Muscle layer of colon (tissue), 2 donors: ENCODE measurements around the gene TATDN3.

Experiments used
- H3K27ac ChIP-seq: one replicate; pipeline ENCODE4 v1.7.0; 2013; ENCODE audit warnings: low read depth, mild to moderate bottlenecking, low read length, moderate library complexity
- H3K27me3 ChIP-seq, 2 donors: one replicate each; pipeline ENCODE4 v1.7.0; 2013; ENCODE audit warnings: low read length in 2 of 2, mild to moderate bottlenecking in 2 of 2; ENCODE audit not compliant: insufficient read depth in 2 of 2, control insufficient read depth in 1 of 2
- H3K36me3 ChIP-seq: one replicate; pipeline ENCODE4 v1.7.0; 2013; ENCODE audit warnings: mild to moderate bottlenecking, low read length; ENCODE audit not compliant: insufficient read depth
- H3K4me1 ChIP-seq: one replicate; pipeline ENCODE4 v1.7.0; 2013; ENCODE audit warnings: mild to moderate bottlenecking, low read length; ENCODE audit not compliant: insufficient read depth
- H3K4me3 ChIP-seq, 2 donors: one replicate each; pipeline ENCODE4 v1.7.0; 2013; ENCODE audit warnings: low read length in 2 of 2, low read depth in 1 of 2, mild to moderate bottlenecking in 1 of 2, moderate library complexity in 1 of 2
- H3K9ac ChIP-seq: one replicate; pipeline ENCODE4 v1.7.0; 2013; ENCODE audit warnings: low read length
- H3K9me3 ChIP-seq: one replicate; pipeline ENCODE4 v1.7.0; 2013; ENCODE audit warnings: mild to moderate bottlenecking, low read length
- donor health status: abdominal sarcoma.
- donor health status: Adenocarcinoma of cecum.

The TATDN3 gene

GRCh38 chr1:212791676-212792395 is at the start of gene TATDN3, which contains the start of gene NSL1:
TATDN3 (plus strand) TSS chr1:212791894; CDS start chr1:212791922, 28 bp downstream.
NSL1 (minus strand) TSS chr1:212791777; CDS start chr1:212791763, 14 bp downstream.
- peak within 1 kb of the TSS; percentile 94 to 100 for H3K4me3 ChIP-seq
- H3K27ac ChIP-seq: peak within 1 kb of the TSS; percentile 100
- no peaks in the 10 kb centered on the region for H3K27me3 ChIP-seq
- H3K9me3 ChIP-seq: no peaks in the 10 kb centered on the region
- H3K36me3 ChIP-seq: peaks cover 2% of the 10 kb centered on the region
- H3K4me1 ChIP-seq: peaks cover 5% of the 10 kb centered on the region
- H3K9ac ChIP-seq: peak within 1 kb of the TSS; percentile 98

GRCh38 chr1:212743901-212744475 is 47.7 kb upstream of the TATDN3 start:
- no peaks in the 10 kb centered on the region for H3K9me3 ChIP-seq
- no peaks in the 10 kb centered on the region for H3K4me1 ChIP-seq
- no peaks in the 10 kb centered on the region for H3K36me3 ChIP-seq
- H3K4me3 ChIP-seq: no peak overlapping the region
- H3K27me3 ChIP-seq: no peaks in the 10 kb centered on the region
- H3K9ac ChIP-seq: no peak overlapping the region
- no peak overlapping the region for H3K27ac ChIP-seq

DNA sequence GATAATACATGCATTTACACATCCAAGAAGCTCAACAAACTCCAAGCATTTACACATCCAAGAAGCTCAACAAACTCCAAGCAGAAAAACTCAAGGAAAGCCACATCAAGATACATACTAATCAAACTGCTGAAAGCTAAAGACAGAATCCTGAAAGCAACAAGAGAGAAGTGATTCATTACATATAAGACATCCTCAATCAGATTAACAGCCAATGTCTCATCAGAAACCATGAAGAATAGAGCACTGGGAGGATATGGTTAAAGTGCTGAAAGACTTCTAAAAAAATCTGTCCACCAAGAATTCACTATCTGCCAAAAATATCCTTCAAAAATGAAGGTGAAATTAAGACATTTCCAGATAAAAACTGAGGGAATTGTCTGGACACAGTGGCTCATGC is 46.4 kb upstream of the TATDN3 start:
- H3K9me3 ChIP-seq: no peaks in the 10 kb centered on the region
- no peak overlapping the region for H3K9ac ChIP-seq
- H3K4me3 ChIP-seq: no peak overlapping the region
- no peak overlapping the region for H3K27ac ChIP-seq
- peaks cover 4% of the 10 kb centered on the region for H3K4me1 ChIP-seq
- H3K27me3 ChIP-seq: no peaks in the 10 kb centered on the region
- no peaks in the 10 kb centered on the region for H3K36me3 ChIP-seq

GRCh38 chr1:212746546-212746945 is 45.1 kb upstream of the TATDN3 start:
- H3K27ac ChIP-seq: no peak overlapping the region
- H3K9me3 ChIP-seq: no peaks in the 10 kb centered on the region
- H3K9ac ChIP-seq: no peak overlapping the region
- H3K4me3 ChIP-seq: no peak overlapping the region
- H3K36me3 ChIP-seq: no peaks in the 10 kb centered on the region
- peaks cover 4% of the 10 kb centered on the region for H3K4me1 ChIP-seq
- no peaks in the 10 kb centered on the region for H3K27me3 ChIP-seq

GRCh38 chr1:212749821-212750535 is 41.7 kb upstream of the TATDN3 start:
- peaks cover 14% of the 10 kb centered on the region for H3K4me1 ChIP-seq
- H3K9ac ChIP-seq: no peak overlapping the region
- no peak overlapping the region for H3K27ac ChIP-seq
- H3K27me3 ChIP-seq: no peaks in the 10 kb centered on the region
- H3K9me3 ChIP-seq: no peaks in the 10 kb centered on the region
- no peak overlapping the region for H3K4me3 ChIP-seq
- H3K36me3 ChIP-seq: no peaks in the 10 kb centered on the region

- H3K27me3 ChIP-seq: no peaks in the 10 kb centered on the region
- H3K9me3 ChIP-seq: no peaks in the 10 kb centered on the region
- H3K9ac ChIP-seq: no peak overlapping the region
- peak overlapping the region in 1 of 2 donors; percentile 19 for H3K4me3 ChIP-seq
- peaks cover 14% of the 10 kb centered on the region for H3K4me1 ChIP-seq
- no peaks in the 10 kb centered on the region for H3K36me3 ChIP-seq
- peak overlapping the region; percentile 24 for H3K27ac ChIP-seq
Observed at GRCh38 chr1:212752252-212752933, 39.3 kb upstream of the TATDN3 start.

DNA sequence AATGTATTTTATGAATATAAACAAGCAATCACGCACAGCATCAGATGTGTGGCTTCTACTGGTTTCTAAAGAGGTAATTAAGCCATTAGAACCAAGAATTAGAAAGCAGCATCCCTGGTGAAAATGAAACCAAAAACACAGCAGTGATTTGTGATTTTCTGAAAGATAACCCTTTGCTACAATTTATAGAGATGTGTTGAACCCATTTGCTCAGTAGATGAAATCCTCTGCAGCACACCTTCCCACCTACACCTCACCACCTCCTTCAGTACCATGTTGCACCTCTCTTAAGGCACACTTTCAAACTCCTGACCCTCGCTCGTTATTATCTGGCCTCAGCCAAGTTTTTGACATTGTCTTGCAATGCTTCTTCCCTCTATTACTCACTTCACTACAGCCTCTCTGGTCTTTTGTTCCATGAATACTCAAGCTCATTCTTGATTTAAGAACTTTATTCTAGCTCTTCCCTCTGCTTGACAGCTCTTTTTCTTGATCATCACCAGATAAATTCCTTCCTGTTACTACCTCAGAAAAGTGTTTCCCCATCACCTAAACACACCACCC is 38.7 kb upstream of the TATDN3 start:
- Histone ChIP-seq H3K27ac (no peak overlapping the region), H3K9me3 (no peaks in the 10 kb centered on the region), H3K9ac (no peak overlapping the region), H3K27me3 (no peaks in the 10 kb centered on the region), H3K36me3 (no peaks in the 10 kb centered on the region), H3K4me1 (peaks cover 14% of the 10 kb centered on the region), H3K4me3 (peak overlapping the region in 1 of 2 donors; percentile 19)

- no peak overlapping the region for H3K9ac ChIP-seq
- no peaks in the 10 kb centered on the region for H3K27me3 ChIP-seq
- H3K4me1 ChIP-seq: peaks cover 14% of the 10 kb centered on the region
- no peak overlapping the region for H3K4me3 ChIP-seq
- no peak overlapping the region for H3K27ac ChIP-seq
- no peaks in the 10 kb centered on the region for H3K9me3 ChIP-seq
- no peaks in the 10 kb centered on the region for H3K36me3 ChIP-seq
Observed at GRCh38 chr1:212753749-212754148, 37.9 kb upstream of the TATDN3 start.

- Histone ChIP-seq H3K9ac (no peak overlapping the region), H3K27me3 (no peaks in the 10 kb centered on the region), H3K4me1 (peaks cover 14% of the 10 kb centered on the region), H3K9me3 (no peaks in the 10 kb centered on the region), H3K36me3 (no peaks in the 10 kb centered on the region), H3K27ac (no peak overlapping the region), H3K4me3 (no peak overlapping the region)
Observed at GRCh38 chr1:212754193-212754592, 37.5 kb upstream of the TATDN3 start.

DNA sequence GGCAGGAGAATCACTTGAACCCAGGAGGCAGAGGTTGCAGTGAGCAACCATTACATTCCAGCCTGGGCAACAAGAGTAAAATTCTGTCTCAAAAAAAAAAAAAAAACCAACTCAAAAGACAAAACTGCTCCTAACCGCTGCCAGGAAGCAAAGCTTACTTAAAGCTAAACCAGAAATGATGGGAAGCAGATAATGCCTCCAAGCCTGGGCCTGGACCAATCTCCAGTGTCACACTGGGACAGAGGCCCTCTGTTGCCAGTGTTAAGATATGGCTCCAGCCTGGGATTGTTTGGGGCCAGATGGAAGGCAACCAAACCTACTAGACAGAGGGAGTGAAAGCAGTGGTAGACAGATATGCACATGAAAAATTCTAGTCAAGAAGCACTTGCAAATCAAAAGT is 37.0 kb upstream of the TATDN3 start:
- H3K9ac ChIP-seq: no peak overlapping the region
- H3K4me3 ChIP-seq: no peak overlapping the region
- H3K27ac ChIP-seq: no peak overlapping the region
- no peaks in the 10 kb centered on the region for H3K36me3 ChIP-seq
- H3K4me1 ChIP-seq: peaks cover 14% of the 10 kb centered on the region
- H3K9me3 ChIP-seq: no peaks in the 10 kb centered on the region
- no peaks in the 10 kb centered on the region for H3K27me3 ChIP-seq

DNA sequence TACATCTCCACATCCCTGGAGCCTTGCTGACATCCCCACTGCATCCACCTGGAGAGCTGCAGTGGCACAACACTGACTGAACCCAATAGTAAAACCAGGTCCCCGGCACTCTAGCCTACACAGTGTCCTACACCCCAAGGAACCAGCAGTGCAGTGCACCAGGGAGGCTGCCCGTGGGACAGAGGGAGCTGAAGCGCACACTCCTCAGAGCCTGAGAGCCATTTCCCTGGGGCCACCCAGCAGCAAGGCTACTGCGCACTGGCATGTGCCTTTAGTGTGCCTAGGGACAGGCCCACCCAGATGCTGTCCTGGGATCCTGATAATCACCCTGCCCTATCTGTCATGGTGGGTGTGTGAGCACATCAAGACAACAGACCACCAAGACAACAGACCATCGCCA is 32.0 kb upstream of the TATDN3 start:
- Histone ChIP-seq H3K4me1 (peaks cover 3% of the 10 kb centered on the region), H3K9me3 (no peaks in the 10 kb centered on the region), H3K27me3 (no peaks in the 10 kb centered on the region), H3K4me3 (no peak overlapping the region), H3K36me3 (no peaks in the 10 kb centered on the region), H3K9ac (no peak overlapping the region), H3K27ac (no peak overlapping the region)
